ENCODE measurements around the gene ADIG.

Gene ADIG

GRCh38 chr20:38610521-38610920 lies 29.5 kb downstream of the ADIG start:
- H3K9ac ChIP-seq (ENCODE audit: low read length), result no peak overlapping the region
- H3K4me3 ChIP-seq (ENCODE audit: low read length), result no peak overlapping the region
- H3K36me3 ChIP-seq (ENCODE audit: control insufficient read depth, insufficient read depth, low read length), result no peaks in the 10 kb centered on the region
- H3K27me3 ChIP-seq (ENCODE audit: control insufficient read depth, insufficient read depth, low read length), result no peaks in the 10 kb centered on the region
- H3K9me3 ChIP-seq (ENCODE audit: control insufficient read depth, low read length), result no peaks in the 10 kb centered on the region
- no peaks in the 10 kb centered on the region for H3K4me1 ChIP-seq (ENCODE audit: control insufficient read depth, insufficient read depth, low read length)

GRCh38 chr20:38612751-38613515 lies 31.9 kb downstream of the ADIG start:
- H3K27me3 ChIP-seq (ENCODE audit: control insufficient read depth, insufficient read depth, low read length), result no peaks in the 10 kb centered on the region
- H3K9ac ChIP-seq (ENCODE audit: low read length), result no peak overlapping the region
- no peaks in the 10 kb centered on the region for H3K4me1 ChIP-seq (ENCODE audit: control insufficient read depth, insufficient read depth, low read length)
- no peaks in the 10 kb centered on the region for H3K9me3 ChIP-seq (ENCODE audit: control insufficient read depth, low read length)
- H3K36me3 ChIP-seq (ENCODE audit: control insufficient read depth, insufficient read depth, low read length), result no peaks in the 10 kb centered on the region
- H3K4me3 ChIP-seq (ENCODE audit: low read length), result no peak overlapping the region

- Histone ChIP-seq H3K27me3 (ENCODE audit: control insufficient read depth, insufficient read depth, low read length) (no peaks in the 10 kb centered on the region), H3K4me3 (ENCODE audit: low read length) (no peak overlapping the region), H3K4me1 (ENCODE audit: control insufficient read depth, insufficient read depth, low read length) (no peaks in the 10 kb centered on the region), H3K9ac (ENCODE audit: low read length) (no peak overlapping the region), H3K9me3 (ENCODE audit: control insufficient read depth, low read length) (no peaks in the 10 kb centered on the region), H3K36me3 (ENCODE audit: control insufficient read depth, insufficient read depth, low read length) (no peaks in the 10 kb centered on the region)
Measured at GRCh38 chr20:38615283-38615682, 34.3 kb downstream of the ADIG start.

GRCh38 chr20:38616457-38616856 lies 35.5 kb downstream of the ADIG start:
- Histone ChIP-seq H3K9me3 (ENCODE audit: control insufficient read depth, low read length) (no peaks in the 10 kb centered on the region), H3K27me3 (ENCODE audit: control insufficient read depth, insufficient read depth, low read length) (no peaks in the 10 kb centered on the region), H3K36me3 (ENCODE audit: control insufficient read depth, insufficient read depth, low read length) (no peaks in the 10 kb centered on the region), H3K4me1 (ENCODE audit: control insufficient read depth, insufficient read depth, low read length) (no peaks in the 10 kb centered on the region), H3K9ac (ENCODE audit: low read length) (no peak overlapping the region), H3K4me3 (ENCODE audit: low read length) (no peak overlapping the region)

- Histone ChIP-seq H3K4me3 (ENCODE audit: low read length) (no peak overlapping the region), H3K9me3 (ENCODE audit: control insufficient read depth, low read length) (no peaks in the 10 kb centered on the region), H3K36me3 (ENCODE audit: control insufficient read depth, insufficient read depth, low read length) (no peaks in the 10 kb centered on the region), H3K4me1 (ENCODE audit: control insufficient read depth, insufficient read depth, low read length) (no peaks in the 10 kb centered on the region), H3K27me3 (ENCODE audit: control insufficient read depth, insufficient read depth, low read length) (no peaks in the 10 kb centered on the region), H3K9ac (ENCODE audit: low read length) (no peak overlapping the region)
Measured at GRCh38 chr20:38617011-38617829, 36.2 kb downstream of the ADIG start.

GRCh38 chr20:38617830-38618196 lies 36.8 kb downstream of the ADIG start:
- no peaks in the 10 kb centered on the region for H3K4me1 ChIP-seq (ENCODE audit: control insufficient read depth, insufficient read depth, low read length)
- H3K36me3 ChIP-seq (ENCODE audit: control insufficient read depth, insufficient read depth, low read length), result no peaks in the 10 kb centered on the region
- no peak overlapping the region for H3K9ac ChIP-seq (ENCODE audit: low read length)
- H3K4me3 ChIP-seq (ENCODE audit: low read length), result no peak overlapping the region
- no peaks in the 10 kb centered on the region for H3K27me3 ChIP-seq (ENCODE audit: control insufficient read depth, insufficient read depth, low read length)
- H3K9me3 ChIP-seq (ENCODE audit: control insufficient read depth, low read length), result no peaks in the 10 kb centered on the region

- no peaks in the 10 kb centered on the region for H3K4me1 ChIP-seq (ENCODE audit: control insufficient read depth, insufficient read depth, low read length)
- H3K36me3 ChIP-seq (ENCODE audit: control insufficient read depth, insufficient read depth, low read length), result no peaks in the 10 kb centered on the region
- no peaks in the 10 kb centered on the region for H3K27me3 ChIP-seq (ENCODE audit: control insufficient read depth, insufficient read depth, low read length)
- no peak overlapping the region for H3K4me3 ChIP-seq (ENCODE audit: low read length)
- H3K9me3 ChIP-seq (ENCODE audit: control insufficient read depth, low read length), result no peaks in the 10 kb centered on the region
- no peak overlapping the region for H3K9ac ChIP-seq (ENCODE audit: low read length)
Measured at GRCh38 chr20:38620441-38620840, 39.4 kb downstream of the ADIG start.

GRCh38 chr20:38623061-38623460 lies 42.1 kb downstream of the ADIG start:
- Histone ChIP-seq H3K36me3 (ENCODE audit: control insufficient read depth, insufficient read depth, low read length) (no peaks in the 10 kb centered on the region), H3K9me3 (ENCODE audit: control insufficient read depth, low read length) (no peaks in the 10 kb centered on the region), H3K9ac (ENCODE audit: low read length) (no peak overlapping the region), H3K4me3 (ENCODE audit: low read length) (no peak overlapping the region), H3K27me3 (ENCODE audit: control insufficient read depth, insufficient read depth, low read length) (no peaks in the 10 kb centered on the region), H3K4me1 (ENCODE audit: control insufficient read depth, insufficient read depth, low read length) (no peaks in the 10 kb centered on the region)

- Histone ChIP-seq H3K9ac (ENCODE audit: low read length) (no peak overlapping the region), H3K4me1 (ENCODE audit: control insufficient read depth, insufficient read depth, low read length) (no peaks in the 10 kb centered on the region), H3K27me3 (ENCODE audit: control insufficient read depth, insufficient read depth, low read length) (no peaks in the 10 kb centered on the region), H3K4me3 (ENCODE audit: low read length) (no peak overlapping the region), H3K36me3 (ENCODE audit: control insufficient read depth, insufficient read depth, low read length) (no peaks in the 10 kb centered on the region), H3K9me3 (ENCODE audit: control insufficient read depth, low read length) (no peaks in the 10 kb centered on the region)
Measured at GRCh38 chr20:38624084-38624483, 43.1 kb downstream of the ADIG start.

- Histone ChIP-seq H3K27me3 (ENCODE audit: control insufficient read depth, insufficient read depth, low read length) (no peaks in the 10 kb centered on the region), H3K4me1 (ENCODE audit: control insufficient read depth, insufficient read depth, low read length) (no peaks in the 10 kb centered on the region), H3K9ac (ENCODE audit: low read length) (no peak overlapping the region), H3K9me3 (ENCODE audit: control insufficient read depth, low read length) (no peaks in the 10 kb centered on the region), H3K36me3 (ENCODE audit: control insufficient read depth, insufficient read depth, low read length) (no peaks in the 10 kb centered on the region), H3K4me3 (ENCODE audit: low read length) (no peak overlapping the region)
Measured at GRCh38 chr20:38625896-38626295, 44.9 kb downstream of the ADIG start.

GRCh38 chr20:38626921-38627659 lies 46.1 kb downstream of the ADIG start:
- Histone ChIP-seq H3K9me3 (ENCODE audit: control insufficient read depth, low read length) (no peaks in the 10 kb centered on the region), H3K4me3 (ENCODE audit: low read length) (no peak overlapping the region), H3K27me3 (ENCODE audit: control insufficient read depth, insufficient read depth, low read length) (no peaks in the 10 kb centered on the region), H3K9ac (ENCODE audit: low read length) (no peak overlapping the region), H3K36me3 (ENCODE audit: control insufficient read depth, insufficient read depth, low read length) (no peaks in the 10 kb centered on the region), H3K4me1 (ENCODE audit: control insufficient read depth, insufficient read depth, low read length) (no peaks in the 10 kb centered on the region)
